Upper lobe of right lung (tissue), 1 donor: ENCODE results near the gene NECAB2. TPM values are rescaled to one million over a fixed set of nuclear protein-coding genes. Genes with fewer than 3 reads are reported as not detected.

Source experiments
- ATAC-seq: fragments of 200-7000 bp; cut with Tn5 transposase; one replicate; pipeline ENCODE4 v1.9.1; 2020; ENCODE audit warnings: mild to moderate bottlenecking, moderate library complexity
- DNase-seq: peaks from one replicate; pipeline ENCODE4 v3.0.0-alpha.2; 2020
- H3K27ac ChIP-seq: fragments of 200-600 bp; one replicate; pipeline ENCODE4 v1.8.0; 2022
- H3K27me3 ChIP-seq: fragments of 200-600 bp; one replicate; pipeline ENCODE4 v1.8.0; 2022; ENCODE audit warnings: mild to moderate bottlenecking
- H3K36me3 ChIP-seq: fragments of 200-600 bp; one replicate; pipeline ENCODE4 v1.8.0; 2022
- H3K4me1 ChIP-seq: fragments of 200-600 bp; one replicate; pipeline ENCODE4 v1.8.0; 2022
- H3K4me3 ChIP-seq: fragments of 200-600 bp; one replicate; pipeline ENCODE4 v1.8.0; 2022; ENCODE audit warnings: mild to moderate bottlenecking
- H3K9me3 ChIP-seq: fragments of 200-600 bp; one replicate; pipeline ENCODE4 v1.8.0; 2022
- CTCF ChIP-seq: fragments of 200-600 bp; IDR thresholded peaks from one replicate; pipeline ENCODE4 v1.8.0; 2022; ENCODE audit warnings: antibody characterized with exemption
- intact Hi-C: fragments of 100-400 bp; cut with DNase I; formaldehyde crosslinking; loops from one replicate; pipeline ENCODE4 v1.11.0; 2022
- total RNA-seq: library from RNA; stranded (reverse); fragmentation: NEBNext Ultra II Directional; extraction: Animal tissue kit (Norgen Biotek cat#: 25700); gene quantifications from one replicate; pipeline ENCODE4 v1.2.1, GENCODE V29; 2021
- donor health status: DM: no; HTN: yes; CAD: no; lungs with severe emphysema.

Gene NECAB2
- total RNA-seq, 1 donor from 2014 or later: not detected

- no peak overlapping the region for H3K27ac ChIP-seq
- no peak for TF ChIP-seq CTCF
- DNase-seq (no peak), ATAC-seq (no peak)
- peaks cover 7% of the 10 kb centered on the region for H3K27me3 ChIP-seq
- no peak overlapping the region for H3K4me3 ChIP-seq
- intact Hi-C loops: no loop called here
- no peaks in the 10 kb centered on the region for H3K4me1 ChIP-seq
- H3K36me3 ChIP-seq: no peaks in the 10 kb centered on the region
- H3K9me3 ChIP-seq: no peaks in the 10 kb centered on the region
Observed at GRCh38 chr16:83974475-83974874, 6.4 kb downstream of the NECAB2 start.

GRCh38 chr16:83975590-83976260 lies 7.7 kb downstream of the NECAB2 start:
- ATAC-seq: no peak
- no peak for DNase-seq

GRCh38 chr16:83977056-83977815 lies 9.2 kb downstream of the NECAB2 start:
- Histone ChIP-seq H3K9me3 (no peaks in the 10 kb centered on the region), H3K27me3 (no peaks in the 10 kb centered on the region), H3K27ac (no peak overlapping the region), H3K36me3 (no peaks in the 10 kb centered on the region), H3K4me1 (no peaks in the 10 kb centered on the region), H3K4me3 (no peak overlapping the region)
- no peak for DNase-seq
- ATAC-seq: no peak
- intact Hi-C loops: no loop called here
- TF ChIP-seq CTCF: no peak

More at GRCh38 chr16:83975590-83976260, 7.7 kb downstream of the NECAB2 start:
- no peaks in the 10 kb centered on the region for H3K27me3 ChIP-seq
- H3K36me3 ChIP-seq: no peaks in the 10 kb centered on the region
- H3K9me3 ChIP-seq: no peaks in the 10 kb centered on the region
- intact Hi-C loops: no loop called here
- H3K27ac ChIP-seq: no peak overlapping the region
- no peak for TF ChIP-seq CTCF
- H3K4me3 ChIP-seq: no peak overlapping the region
- H3K4me1 ChIP-seq: no peaks in the 10 kb centered on the region

GRCh38 chr16:83978401-83978904 lies 10.4 kb downstream of the NECAB2 start:
- no peak for TF ChIP-seq CTCF
- intact Hi-C loops: no loop called here
- no peaks in the 10 kb centered on the region for H3K9me3 ChIP-seq
- DNase-seq (no peak), ATAC-seq (no peak)
- no peak overlapping the region for H3K27ac ChIP-seq
- H3K4me1 ChIP-seq: no peaks in the 10 kb centered on the region
- no peaks in the 10 kb centered on the region for H3K36me3 ChIP-seq
- no peaks in the 10 kb centered on the region for H3K27me3 ChIP-seq
- no peak overlapping the region for H3K4me3 ChIP-seq

- no peaks in the 10 kb centered on the region for H3K9me3 ChIP-seq
- DNase-seq: no peak
- no peak overlapping the region for H3K4me3 ChIP-seq
- intact Hi-C loops: no loop called here
- no peaks in the 10 kb centered on the region for H3K27me3 ChIP-seq
- no peaks in the 10 kb centered on the region for H3K36me3 ChIP-seq
- no peaks in the 10 kb centered on the region for H3K4me1 ChIP-seq
- TF ChIP-seq CTCF: no peak
- no peak for ATAC-seq
- H3K27ac ChIP-seq: no peak overlapping the region
Observed at GRCh38 chr16:83979441-83979840, 11.4 kb downstream of the NECAB2 start.
